Erythroblast (primary cell): ENCODE data around the gene CFAP61.

Experiments
- GATA1 ChIP-seq: IDR thresholded peaks from 2 replicates; pipeline ENCODE4 v1.6.1; 2011; ENCODE audit warnings: low read depth, mild to moderate bottlenecking, control low read depth, low read length, moderate library complexity
- POLR2A ChIP-seq: IDR thresholded peaks from 2 replicates; pipeline ENCODE4 v1.6.1; 2011; ENCODE audit warnings: mild to moderate bottlenecking, low read length

GRCh38 chr20:20070871-20071726 is 18.8 kb downstream of the CFAP61 start:
- no peak for TF ChIP-seq POLR2A
- TF ChIP-seq GATA1, result no peak
